Measurements from ENCODE around the gene HIC1.
A peak's percentile ranks its signal among the peaks of the same experiment; 100 is the strongest.

The HIC1 gene

GRCh38 chr17:2061441-2061958 lies 6.6 kb downstream of the HIC1 start:
- no peak for DNase-seq

DNA sequence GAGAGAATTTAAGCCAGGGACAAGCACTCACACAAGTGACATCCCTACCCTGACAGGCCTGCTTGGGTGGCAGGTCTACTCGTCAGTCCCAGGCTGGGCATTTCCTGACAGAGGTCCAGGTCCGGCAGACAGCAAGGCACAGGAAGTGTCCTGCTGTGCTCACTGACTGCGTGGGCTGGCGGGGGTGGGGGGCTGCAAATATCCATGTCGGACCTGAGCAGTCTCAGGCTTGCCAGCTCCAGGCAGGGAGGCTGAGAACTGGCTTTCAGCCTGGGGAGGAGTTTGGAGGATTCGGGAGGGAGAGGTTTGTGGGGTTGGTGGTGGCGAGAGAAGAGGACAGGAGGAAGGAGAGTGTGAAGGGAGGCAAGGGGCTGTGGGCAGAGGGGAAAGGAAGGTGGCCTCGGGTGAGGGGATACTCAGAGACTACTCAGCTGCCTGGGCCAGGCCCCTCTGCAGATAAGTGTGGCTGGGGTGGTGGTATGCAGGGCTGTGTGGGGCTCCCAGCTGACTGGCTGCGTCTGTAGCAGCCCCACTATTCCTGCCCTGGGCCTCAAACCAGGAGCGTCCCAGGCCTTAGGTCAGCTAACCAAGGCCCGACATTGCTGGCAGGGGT lies 7.8 kb downstream of the HIC1 start:
- DNase-seq = no peak

GRCh38 chr17:2063261-2064146 lies 8.6 kb downstream of the HIC1 start:
- DNase-seq = no peak

DNA sequence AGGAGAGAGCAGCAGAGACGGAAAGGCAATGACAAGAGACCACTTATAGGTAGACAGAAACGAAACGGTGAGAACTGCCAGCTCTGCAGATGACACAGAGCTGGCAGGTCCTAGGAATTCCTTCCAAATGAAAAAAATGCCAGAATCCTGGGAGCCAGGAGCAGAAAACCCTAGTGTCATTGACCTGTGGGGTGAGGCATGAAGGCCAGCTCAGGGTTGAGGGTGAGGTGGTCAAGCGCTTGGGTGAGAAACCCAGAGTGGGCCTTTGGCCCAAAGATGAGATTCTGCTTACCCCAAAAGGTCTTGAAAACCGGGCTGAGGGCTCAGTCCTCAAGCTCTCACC lies 9.2 kb downstream of the HIC1 start:
- no peak for DNase-seq

DNA sequence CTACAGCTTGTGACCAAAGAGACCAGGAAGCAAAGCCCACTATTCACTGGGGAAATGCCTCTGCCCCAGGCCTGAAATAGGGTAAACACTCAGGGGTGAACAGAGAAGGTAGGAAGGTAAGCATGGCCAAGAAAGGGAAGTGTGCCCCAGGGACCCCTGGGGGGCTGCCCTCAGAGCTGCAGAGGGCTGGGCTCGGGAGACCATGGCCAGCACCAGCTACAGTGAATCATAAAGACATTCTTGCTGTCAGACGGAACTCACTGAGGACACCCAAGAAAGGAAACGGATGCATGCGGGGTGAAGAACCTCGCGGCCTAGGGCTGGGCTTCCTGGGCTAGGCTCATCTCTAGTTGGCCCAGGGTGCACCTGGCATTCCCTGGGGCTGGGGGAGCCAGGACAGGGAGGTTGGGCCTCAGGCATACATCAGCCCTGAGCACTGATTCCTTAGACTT lies 9.6 kb downstream of the HIC1 start:
- DNase-seq = no peak

DNA sequence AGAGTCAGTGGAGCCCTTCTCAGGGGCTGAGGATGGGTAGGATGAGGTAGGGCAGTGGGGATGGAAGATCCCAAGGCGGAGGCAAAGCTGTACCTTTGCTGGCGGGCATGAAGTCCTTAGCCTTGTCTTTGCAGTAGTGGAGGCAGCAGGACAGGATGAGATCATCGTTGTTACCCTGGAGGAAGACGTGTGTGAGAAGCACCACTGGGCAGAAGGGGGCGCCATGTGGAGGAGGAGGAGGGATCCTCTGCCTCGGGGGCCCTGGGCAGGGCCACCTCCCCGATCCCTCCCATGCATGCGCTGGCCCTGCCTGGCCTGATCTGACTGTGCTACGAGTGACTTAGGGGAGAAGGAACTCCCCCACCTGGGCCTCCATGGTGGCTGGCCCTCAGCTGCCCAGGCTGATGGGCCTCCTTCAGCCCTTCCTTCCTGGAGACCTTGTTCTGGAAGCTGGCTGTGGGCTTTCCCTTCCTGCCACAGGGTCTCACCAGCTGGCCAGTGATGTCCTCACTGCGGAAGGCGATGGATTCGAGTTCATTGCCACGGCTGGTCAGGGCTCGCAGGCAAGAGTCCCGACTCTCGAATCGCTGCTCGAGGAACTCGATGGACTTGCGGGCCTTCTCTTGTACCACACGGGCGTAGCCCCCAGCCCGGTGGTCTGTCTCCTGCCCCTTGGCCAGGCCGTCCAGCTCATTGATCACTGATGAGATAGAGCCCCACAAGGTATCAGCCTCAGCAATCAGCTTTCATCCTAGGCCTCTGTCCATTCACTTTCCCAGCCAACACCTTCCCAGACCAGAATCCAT lies 10.3 kb downstream of the HIC1 start:
- DNase-seq = peak; percentile 58

DNA sequence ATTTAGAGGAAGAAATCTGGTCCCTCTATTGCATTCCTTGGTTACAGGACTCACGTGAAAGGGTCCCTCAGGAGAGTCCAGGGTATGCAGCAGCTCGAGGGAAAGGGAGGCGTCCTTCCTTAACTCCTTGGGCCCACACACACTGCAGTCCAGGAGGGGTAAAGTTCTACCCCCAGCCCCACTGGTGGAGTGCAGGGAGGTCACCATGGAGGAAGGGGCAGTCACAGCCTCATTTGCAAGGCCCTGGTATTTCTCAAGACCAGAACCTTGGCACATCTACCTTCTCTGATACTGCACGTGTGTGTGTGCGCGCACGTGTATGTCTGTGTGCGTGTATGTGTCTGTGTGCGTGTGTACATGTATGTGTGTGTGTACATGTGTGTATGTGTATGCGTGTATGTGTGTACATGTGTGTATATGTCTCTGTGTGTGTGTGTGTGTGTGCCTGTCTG lies 11.1 kb downstream of the HIC1 start:
- no peak for DNase-seq

DNA sequence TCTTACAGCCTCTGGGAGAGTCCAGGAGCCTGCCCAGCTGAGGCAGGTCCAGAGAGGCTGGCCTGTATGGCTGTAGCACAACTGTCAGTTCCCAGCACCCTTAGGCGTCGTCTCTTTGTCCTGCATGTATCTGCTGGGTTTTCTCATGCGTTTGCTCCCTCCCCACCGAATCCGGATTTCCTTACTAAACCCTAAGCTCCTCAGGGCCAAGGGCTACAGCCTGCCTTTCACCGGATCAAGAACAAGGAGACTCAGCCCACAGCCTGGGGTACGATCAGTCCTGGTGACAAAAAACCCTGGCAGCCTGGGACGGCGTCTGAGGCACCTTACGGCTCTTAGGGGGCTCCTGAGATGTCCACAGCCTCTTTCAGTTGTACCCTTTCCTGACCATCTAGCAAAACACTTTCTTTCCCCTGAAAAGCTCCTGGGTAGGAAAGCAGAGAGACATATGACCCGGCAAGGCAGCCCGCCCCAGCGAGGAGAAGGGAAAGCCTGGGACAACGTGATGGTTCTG lies 12.2 kb downstream of the HIC1 start:
- DNase-seq = no peak

- no peak for DNase-seq
These were observed 12.7 kb downstream of the HIC1 start for GRCh38 chr17:2067608-2068024.

- no peak for DNase-seq
These were observed 13.2 kb downstream of the HIC1 start for GRCh38 chr17:2068031-2068518.

DNA sequence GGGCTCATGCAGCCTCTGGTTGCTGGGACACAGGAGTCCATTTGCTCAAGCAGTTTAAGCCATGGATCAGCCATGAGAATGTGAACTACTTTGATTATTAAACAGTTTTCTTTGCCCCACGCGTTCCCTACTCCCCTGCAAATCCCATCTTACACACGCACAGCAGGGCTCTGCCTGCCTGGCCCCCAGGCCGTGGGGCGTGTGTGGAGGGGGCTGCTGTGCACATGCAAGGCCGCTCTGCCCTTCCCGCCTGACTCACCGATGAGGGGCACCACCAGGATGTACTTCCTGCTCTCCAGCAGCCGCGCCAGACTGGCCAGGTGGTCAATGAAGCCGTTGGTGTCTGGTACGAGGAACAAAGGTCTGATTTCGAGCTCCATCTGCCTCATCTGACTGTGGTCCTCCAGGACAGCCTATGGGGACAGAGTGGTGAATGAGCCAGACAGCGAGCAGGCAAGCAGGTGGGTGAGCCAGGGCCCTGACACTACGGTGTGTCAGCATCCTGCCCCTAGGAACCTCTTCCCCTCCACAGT lies 13.7 kb downstream of the HIC1 start:
- DNase-seq = no peak

DNA sequence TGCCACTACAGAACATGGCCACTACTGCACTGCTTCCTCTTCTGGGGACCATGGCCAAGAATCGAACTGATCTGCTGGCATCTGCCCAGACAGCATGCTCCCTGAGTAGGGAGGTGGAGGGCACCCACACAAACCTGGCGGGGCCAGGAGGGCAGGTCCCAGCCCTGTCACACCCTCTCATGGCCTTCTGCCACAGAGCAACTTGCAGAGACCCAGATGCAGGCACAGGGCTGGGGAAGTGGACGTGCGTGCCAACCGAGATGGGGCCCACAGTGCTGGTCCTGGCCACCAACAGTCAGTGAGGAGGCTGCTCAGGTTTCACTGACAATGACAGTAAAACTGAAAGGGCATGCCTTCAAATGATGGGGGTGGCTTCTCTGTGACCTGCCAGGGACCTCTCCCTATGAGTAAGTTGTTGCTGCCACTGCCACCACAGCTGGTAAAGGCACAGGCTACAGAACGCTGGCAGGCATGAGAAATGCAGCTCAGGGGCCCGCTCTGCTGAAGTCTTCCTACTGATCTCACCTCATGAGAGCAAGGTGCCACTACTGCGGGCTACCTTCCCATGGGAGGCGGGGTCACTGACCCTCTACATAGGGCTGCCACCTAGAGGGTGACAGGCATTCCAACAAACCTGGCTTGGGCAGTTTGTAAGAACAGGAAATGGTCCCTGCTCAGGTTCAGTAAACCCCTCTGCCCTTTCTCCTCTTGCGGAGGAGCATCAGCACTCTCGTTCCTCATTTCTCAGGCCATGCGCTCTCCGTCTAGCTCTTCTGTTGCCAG lies 15.5 kb downstream of the HIC1 start:
- DNase-seq = peak; percentile 95

- DNase-seq = no peak
These were observed 16.1 kb downstream of the HIC1 start for GRCh38 chr17:2071024-2071385.

DNA sequence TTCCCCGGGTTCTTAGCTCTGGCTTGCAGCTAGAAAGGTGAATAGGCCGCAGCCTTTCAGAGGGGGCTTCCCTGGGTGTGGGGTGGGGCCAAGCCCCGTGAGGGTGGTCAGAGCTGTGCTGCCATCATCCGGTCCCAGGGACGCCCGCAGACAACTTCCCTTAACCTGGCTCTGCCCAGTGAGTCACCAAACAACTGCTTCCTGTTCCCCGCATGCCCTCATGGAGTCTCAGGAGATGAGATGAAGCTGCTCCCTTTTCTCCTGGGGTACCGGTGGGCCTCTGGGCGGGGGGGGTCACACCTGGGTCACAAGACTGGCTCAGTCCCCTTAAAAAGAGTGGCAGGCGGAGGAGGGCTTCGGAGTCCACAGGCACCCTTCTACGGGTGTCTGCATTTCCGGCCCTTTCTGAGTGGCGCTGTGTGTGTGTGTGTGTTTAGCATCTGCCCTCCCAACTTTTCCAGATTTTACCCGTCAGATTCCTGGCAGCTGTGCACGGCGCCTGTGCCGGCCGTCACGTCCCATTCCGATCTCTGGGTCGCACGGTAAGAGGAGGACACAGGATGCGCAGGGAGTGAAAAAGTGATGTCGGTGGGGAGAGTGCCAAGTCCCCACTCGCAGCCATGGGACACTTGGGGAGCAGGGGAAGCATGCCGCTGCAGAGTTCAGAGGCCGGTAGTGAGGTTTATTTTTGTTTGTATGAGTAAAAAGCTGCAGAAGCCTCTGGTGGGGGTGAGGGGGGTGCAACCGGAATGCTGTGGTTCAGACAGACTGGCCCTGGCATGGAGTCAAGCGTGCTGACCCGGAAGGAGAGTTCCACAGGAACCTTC lies 16.8 kb downstream of the HIC1 start:
- no peak for DNase-seq

DNA sequence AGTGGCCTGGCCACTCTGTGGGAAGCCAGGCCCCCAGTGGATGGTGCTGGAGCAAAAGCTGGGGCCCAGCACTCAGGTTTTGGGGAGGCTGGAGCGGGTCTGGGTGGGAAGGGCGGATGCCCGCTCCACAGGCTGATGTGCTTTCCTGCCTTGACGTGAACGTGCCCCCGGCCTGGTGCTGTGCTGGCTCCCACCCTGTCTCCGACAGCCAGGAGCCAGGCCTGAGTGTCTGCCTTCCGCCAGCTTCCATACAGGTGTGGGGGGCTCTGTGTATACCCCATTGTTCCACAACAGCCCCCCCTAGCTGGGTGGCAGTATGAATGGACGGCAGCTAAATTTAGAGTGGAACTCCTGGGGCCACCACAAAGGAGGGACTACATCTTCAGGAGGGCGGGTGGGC lies 20.0 kb downstream of the HIC1 start:
- no peak for DNase-seq

GRCh38 chr17:2075336-2076086 lies 20.6 kb downstream of the HIC1 start:
- no peak for DNase-seq

DNA sequence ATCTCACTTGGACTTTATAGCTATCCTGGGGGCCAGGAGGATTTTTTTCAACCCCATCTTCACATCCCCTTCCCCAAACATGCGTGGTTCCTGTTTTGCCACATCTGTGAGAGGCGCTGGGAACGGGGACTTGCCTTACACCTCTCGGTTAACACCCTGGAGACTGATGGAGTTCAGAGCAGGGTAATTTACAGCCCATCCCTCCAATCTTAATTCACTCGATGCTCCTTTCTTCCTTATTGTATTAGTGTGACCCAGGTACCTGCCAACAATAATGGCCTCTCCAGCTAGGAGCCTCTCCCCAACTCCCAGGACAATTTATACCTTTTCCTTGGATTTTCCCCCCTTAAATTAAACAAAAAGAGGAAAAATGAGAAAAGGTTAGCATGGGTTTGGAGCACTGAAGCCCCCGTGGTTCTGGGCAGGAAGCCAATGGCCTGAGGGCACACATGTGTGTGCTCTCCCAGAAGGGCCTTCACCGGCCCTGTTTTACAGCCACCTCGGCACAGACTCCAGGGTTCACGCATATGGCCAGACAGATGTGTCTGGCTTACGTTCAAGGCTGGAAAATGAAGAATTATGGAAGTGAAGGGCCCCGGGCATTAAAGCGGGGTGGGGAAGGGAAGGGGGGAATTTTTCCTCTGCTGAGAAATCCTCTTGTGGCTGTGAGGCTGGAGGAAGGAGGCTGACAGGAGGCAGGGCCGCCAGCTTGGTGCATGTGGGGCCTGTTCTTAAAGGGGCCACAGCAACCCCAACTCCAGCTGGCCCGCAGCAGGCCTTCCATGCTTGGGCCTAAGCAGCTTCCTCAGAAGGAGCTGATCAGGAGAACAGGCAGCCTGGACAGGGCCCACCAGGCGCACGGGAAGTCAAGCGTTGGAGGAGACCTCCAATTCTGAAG lies 21.4 kb downstream of the HIC1 start:
- no peak for DNase-seq

- DNase-seq = no peak
These were observed 22.1 kb downstream of the HIC1 start for GRCh38 chr17:2077040-2077439.

GRCh38 chr17:2081564-2081963 lies 26.7 kb downstream of the HIC1 start:
- DNase-seq = no peak

Measured in activated CD4-positive, alpha-beta T cell treated with anti-CD3 and anti-CD28 coated beads, Interleukin-2, amount 50 U/mL, for 16 hours (primary cell).